Measurements from ENCODE around the gene KLHL8.

DNA sequence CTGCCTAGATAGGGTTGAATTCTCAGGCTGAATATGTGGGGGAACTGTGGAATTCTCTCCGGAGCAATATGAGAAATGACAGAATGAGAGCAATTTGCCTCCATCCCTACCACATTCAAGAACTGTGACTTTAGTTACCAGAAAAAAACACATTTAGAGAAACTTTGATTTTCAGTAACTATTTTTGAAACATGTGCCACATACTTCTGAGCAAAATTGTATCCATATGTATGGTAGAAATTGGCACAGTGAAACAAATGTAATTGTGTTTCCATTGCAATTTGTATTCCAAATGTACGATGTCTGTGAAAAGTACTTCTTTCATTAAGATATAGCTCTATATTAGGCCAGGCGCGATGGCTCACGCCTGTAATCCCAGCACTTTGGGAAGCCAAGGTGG lies 5.5 kb upstream of the KLHL8 start:
- no peak for TF ChIP-seq POLR2A (IDR thresholded peaks at IDR 0.05)
- TF ChIP-seq, protein P1, sequence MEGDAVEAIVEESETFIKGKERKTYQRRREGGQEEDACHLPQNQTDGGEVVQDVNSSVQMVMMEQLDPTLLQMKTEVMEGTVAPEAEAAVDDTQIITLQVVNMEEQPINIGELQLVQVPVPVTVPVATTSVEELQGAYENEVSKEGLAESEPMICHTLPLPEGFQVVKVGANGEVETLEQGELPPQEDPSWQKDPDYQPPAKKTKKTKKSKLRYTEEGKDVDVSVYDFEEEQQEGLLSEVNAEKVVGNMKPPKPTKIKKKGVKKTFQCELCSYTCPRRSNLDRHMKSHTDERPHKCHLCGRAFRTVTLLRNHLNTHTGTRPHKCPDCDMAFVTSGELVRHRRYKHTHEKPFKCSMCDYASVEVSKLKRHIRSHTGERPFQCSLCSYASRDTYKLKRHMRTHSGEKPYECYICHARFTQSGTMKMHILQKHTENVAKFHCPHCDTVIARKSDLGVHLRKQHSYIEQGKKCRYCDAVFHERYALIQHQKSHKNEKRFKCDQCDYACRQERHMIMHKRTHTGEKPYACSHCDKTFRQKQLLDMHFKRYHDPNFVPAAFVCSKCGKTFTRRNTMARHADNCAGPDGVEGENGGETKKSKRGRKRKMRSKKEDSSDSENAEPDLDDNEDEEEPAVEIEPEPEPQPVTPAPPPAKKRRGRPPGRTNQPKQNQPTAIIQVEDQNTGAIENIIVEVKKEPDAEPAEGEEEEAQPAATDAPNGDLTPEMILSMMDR (IDR thresholded peaks at IDR 0.05) = no peak

Measured in adrenal gland (tissue), 5 donors.